Activated CD4-positive, alpha-beta memory T cell treated with anti-CD3 and anti-CD28 coated beads for 36 hours (primary cell): ENCODE measurements around the gene P3H2. TPM values are rescaled to one million over a fixed set of nuclear protein-coding genes. Genes with fewer than 3 reads are reported as not detected.

Source experiments
- CTCF ChIA-PET: fragments of 350-600 bp; sonication (Branson Sonifier 250); formaldehyde crosslinking; loops from one replicate; lab custom pipeline; 2021; ENCODE audit warnings: antibody characterized with exemption, inconsistent platforms; lab: Charles Lee
- POLR2A ChIA-PET: fragments of 350-600 bp; sonication (Branson Sonifier 250); formaldehyde crosslinking; loops from one replicate; lab custom pipeline; 2021; ENCODE audit warnings: antibody characterized with exemption; lab: Charles Lee
- DNase-seq: peaks from one replicate; pipeline ENCODE4 v3.0.0-alpha.2; 2020
- H3K27ac Mint-ChIP-seq: one replicate; pipeline ENCODE4 v1.8.0; 2021; ENCODE audit warnings: mixed read lengths
- H3K27me3 Mint-ChIP-seq: one replicate; pipeline ENCODE4 v1.8.0; 2021; ENCODE audit warnings: mixed read lengths
- H3K36me3 Mint-ChIP-seq: one replicate; pipeline ENCODE4 v1.8.0; 2021; ENCODE audit warnings: mixed read lengths
- H3K4me1 Mint-ChIP-seq: one replicate; pipeline ENCODE4 v1.8.0; 2021; ENCODE audit warnings: low read depth, mixed read lengths
- H3K4me3 Mint-ChIP-seq: one replicate; pipeline ENCODE4 v1.8.0; 2021; ENCODE audit warnings: mild to moderate bottlenecking, mixed read lengths
- H3K9me3 Mint-ChIP-seq: one replicate; pipeline ENCODE4 v1.8.0; 2021; ENCODE audit warnings: mixed read lengths
- intact Hi-C: fragments of 100-400 bp; cut with micrococcal nuclease; formaldehyde crosslinking; loops from one replicate; pipeline ENCODE4 v1.15.1; 2023
- total RNA-seq, 2 experiments: library from RNA; stranded (reverse); gene quantifications; one replicate each; pipeline ENCODE4 v1.2.3, GENCODE V29; 2021

The P3H2 gene
- total RNA-seq, 2 experiments from 2014 or later = not detected

GRCh38 chr3:190122198-190122771 lies 1.6 kb upstream of the P3H2 start:
- Mint-ChIP-seq H3K27ac (no peak overlapping the region), H3K27me3 (peaks cover 37% of the 10 kb centered on the region), H3K4me3 (no peak overlapping the region), H3K4me1 (peaks cover 6% of the 10 kb centered on the region), H3K36me3 (no peaks in the 10 kb centered on the region), H3K9me3 (no peaks in the 10 kb centered on the region)
- CTCF ChIA-PET = no interaction called here
- DNase-seq = no peak
- POLR2A ChIA-PET = no interaction called here
- intact Hi-C loops = no loop called here

- H3K9me3 Mint-ChIP-seq = no peaks in the 10 kb centered on the region
- no peaks in the 10 kb centered on the region for H3K36me3 Mint-ChIP-seq
- no peak overlapping the region for H3K27ac Mint-ChIP-seq
- intact Hi-C loops = no loop called here
- DNase-seq = no peak
- H3K4me1 Mint-ChIP-seq = peaks cover 6% of the 10 kb centered on the region
- peaks cover 41% of the 10 kb centered on the region for H3K27me3 Mint-ChIP-seq
- ChIA-PET POLR2A (no interaction called here), CTCF (no interaction called here)
- H3K4me3 Mint-ChIP-seq = no peak overlapping the region
These were observed 686 bp upstream of the P3H2 start for GRCh38 chr3:190121383-190121782.

- intact Hi-C loops = no loop called here
- POLR2A ChIA-PET = no interaction called here
- Mint-ChIP-seq H3K4me1 (peaks cover 6% of the 10 kb centered on the region), H3K4me3 (no peak overlapping the region), H3K27me3 (peaks cover 42% of the 10 kb centered on the region), H3K27ac (no peak overlapping the region), H3K9me3 (no peaks in the 10 kb centered on the region), H3K36me3 (no peaks in the 10 kb centered on the region)
- CTCF ChIA-PET = no interaction called here
- DNase-seq = no peak
These were observed 322 bp upstream of the P3H2 start for GRCh38 chr3:190121061-190121377.

- ChIA-PET POLR2A (no interaction called here), CTCF (no interaction called here)
- Mint-ChIP-seq H3K4me1 (peaks cover 6% of the 10 kb centered on the region), H3K27ac (no peak overlapping the region), H3K27me3 (peaks cover 45% of the 10 kb centered on the region), H3K36me3 (no peaks in the 10 kb centered on the region), H3K4me3 (no peak overlapping the region), H3K9me3 (no peaks in the 10 kb centered on the region)
- DNase-seq = no peak
- intact Hi-C loops = no loop called here
These were observed 1.0 kb downstream of the P3H2 start for GRCh38 chr3:190119461-190120268.

- intact Hi-C loops = no loop called here
- no peaks in the 10 kb centered on the region for H3K9me3 Mint-ChIP-seq
- peaks cover 47% of the 10 kb centered on the region for H3K27me3 Mint-ChIP-seq
- POLR2A ChIA-PET = no interaction called here
- no peaks in the 10 kb centered on the region for H3K36me3 Mint-ChIP-seq
- CTCF ChIA-PET = interaction anchor here (0.6 kb wide), 1 partner anchor 844 kb away, joined by 3 read pairs; no protein-coding TSS in a partner anchor
- no peak overlapping the region for H3K4me3 Mint-ChIP-seq
- H3K27ac Mint-ChIP-seq = no peak overlapping the region
- peaks cover 6% of the 10 kb centered on the region for H3K4me1 Mint-ChIP-seq
- DNase-seq = no peak
These were observed 2.3 kb downstream of the P3H2 start for GRCh38 chr3:190118438-190118837.

DNA sequence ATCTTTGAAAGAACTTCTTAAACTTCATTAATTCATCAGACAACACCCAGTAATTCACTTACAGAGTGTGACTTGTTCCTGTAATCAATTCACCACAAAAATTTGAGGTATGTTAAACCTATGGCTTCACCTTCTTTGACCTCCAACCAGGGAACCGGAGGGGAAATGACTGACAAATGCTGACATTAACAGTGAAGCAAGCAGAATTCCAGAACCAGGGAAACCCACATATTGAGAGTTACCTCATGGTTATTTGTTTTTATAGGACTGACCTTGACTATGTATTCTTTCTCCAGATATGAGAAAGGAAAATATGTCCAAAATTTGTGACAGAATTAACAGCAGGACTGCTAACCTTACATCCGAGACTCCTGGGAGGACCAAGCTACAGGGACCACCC lies 2.7 kb downstream of the P3H2 start:
- Mint-ChIP-seq H3K36me3 (no peaks in the 10 kb centered on the region), H3K4me1 (peaks cover 6% of the 10 kb centered on the region), H3K27ac (no peak overlapping the region), H3K9me3 (no peaks in the 10 kb centered on the region), H3K4me3 (no peak overlapping the region), H3K27me3 (peaks cover 46% of the 10 kb centered on the region)
- CTCF ChIA-PET = no interaction called here
- POLR2A ChIA-PET = no interaction called here
- intact Hi-C loops = no loop called here
- no peak for DNase-seq

GRCh38 chr3:190116551-190117067 lies 4.1 kb downstream of the P3H2 start:
- Mint-ChIP-seq H3K36me3 (no peaks in the 10 kb centered on the region), H3K4me3 (no peak overlapping the region), H3K9me3 (no peaks in the 10 kb centered on the region), H3K27me3 (peaks cover 49% of the 10 kb centered on the region), H3K27ac (no peak overlapping the region), H3K4me1 (peaks cover 6% of the 10 kb centered on the region)
- ChIA-PET POLR2A (no interaction called here), CTCF (no interaction called here)
- intact Hi-C loops = no loop called here
- no peak for DNase-seq

- ChIA-PET CTCF (no interaction called here), POLR2A (no interaction called here)
- no peaks in the 10 kb centered on the region for H3K9me3 Mint-ChIP-seq
- no peak overlapping the region for H3K27ac Mint-ChIP-seq
- no peaks in the 10 kb centered on the region for H3K4me1 Mint-ChIP-seq
- H3K36me3 Mint-ChIP-seq = no peaks in the 10 kb centered on the region
- intact Hi-C loops = no loop called here
- no peak for DNase-seq
- H3K27me3 Mint-ChIP-seq = peaks cover 21% of the 10 kb centered on the region
- no peak overlapping the region for H3K4me3 Mint-ChIP-seq
These were observed 9.9 kb downstream of the P3H2 start for GRCh38 chr3:190110826-190111225.

GRCh38 chr3:190109441-190109840 lies 11.3 kb downstream of the P3H2 start:
- ChIA-PET CTCF (no interaction called here), POLR2A (no interaction called here)
- H3K4me3 Mint-ChIP-seq = no peak overlapping the region
- no peaks in the 10 kb centered on the region for H3K36me3 Mint-ChIP-seq
- H3K4me1 Mint-ChIP-seq = no peaks in the 10 kb centered on the region
- H3K27ac Mint-ChIP-seq = no peak overlapping the region
- H3K27me3 Mint-ChIP-seq = peaks cover 20% of the 10 kb centered on the region
- DNase-seq = no peak
- intact Hi-C loops = no loop called here
- no peaks in the 10 kb centered on the region for H3K9me3 Mint-ChIP-seq

DNA sequence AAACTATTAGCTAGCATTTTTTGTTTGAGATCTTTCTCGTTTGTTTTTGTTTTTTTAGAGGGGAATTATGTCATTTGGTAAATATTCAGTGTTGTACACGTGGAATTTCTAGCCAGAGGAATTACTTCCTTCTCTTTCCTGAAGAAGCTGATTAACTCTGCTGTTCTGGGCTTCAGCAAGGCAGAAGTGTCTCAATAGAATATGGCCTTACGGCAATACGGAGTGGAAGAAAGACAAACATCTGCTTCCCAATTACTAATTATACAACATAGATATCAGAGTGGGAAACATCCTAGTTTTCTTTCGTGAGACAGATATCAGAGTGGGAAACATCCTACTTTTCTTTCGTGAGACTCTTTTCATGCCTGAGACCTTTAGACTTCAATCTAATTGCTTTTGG lies 11.9 kb downstream of the P3H2 start:
- Mint-ChIP-seq H3K4me1 (no peaks in the 10 kb centered on the region), H3K4me3 (no peak overlapping the region), H3K9me3 (no peaks in the 10 kb centered on the region), H3K36me3 (no peaks in the 10 kb centered on the region), H3K27ac (no peak overlapping the region), H3K27me3 (peaks cover 22% of the 10 kb centered on the region)
- CTCF ChIA-PET = no interaction called here
- POLR2A ChIA-PET = no interaction called here
- intact Hi-C loops = no loop called here
- DNase-seq = no peak

DNA sequence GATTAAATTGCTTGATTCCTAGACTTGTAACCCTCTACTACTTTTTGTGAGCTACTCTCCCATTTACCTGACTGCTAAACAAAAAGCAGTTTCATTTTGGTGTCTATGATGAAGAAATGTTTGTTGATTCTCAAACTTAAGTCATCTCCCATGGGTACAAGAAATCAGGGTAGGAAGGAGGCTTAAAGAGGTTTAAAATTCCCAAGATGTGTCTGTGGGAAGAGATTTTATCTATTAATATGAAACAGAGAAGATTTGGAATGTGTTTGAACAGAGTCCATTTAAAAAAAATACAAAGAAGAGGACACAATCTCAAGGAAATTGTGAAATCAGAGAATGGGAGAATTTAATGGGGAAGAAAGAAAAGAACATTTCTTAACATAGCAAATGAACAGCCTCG lies 14.8 kb downstream of the P3H2 start:
- ChIA-PET CTCF (no interaction called here), POLR2A (no interaction called here)
- Mint-ChIP-seq H3K27me3 (peaks cover 8% of the 10 kb centered on the region), H3K4me3 (no peak overlapping the region), H3K36me3 (no peaks in the 10 kb centered on the region), H3K9me3 (no peaks in the 10 kb centered on the region), H3K4me1 (no peaks in the 10 kb centered on the region), H3K27ac (no peak overlapping the region)
- intact Hi-C loops = no loop called here
- no peak for DNase-seq

GRCh38 chr3:190101320-190102011 lies 19.2 kb downstream of the P3H2 start:
- CTCF ChIA-PET = no interaction called here
- Mint-ChIP-seq H3K4me3 (no peak overlapping the region), H3K27ac (no peak overlapping the region), H3K27me3 (peaks cover 6% of the 10 kb centered on the region), H3K4me1 (no peaks in the 10 kb centered on the region), H3K36me3 (no peaks in the 10 kb centered on the region), H3K9me3 (no peaks in the 10 kb centered on the region)
- POLR2A ChIA-PET = no interaction called here
- DNase-seq = no peak
- intact Hi-C loops = loop anchor here (5.0 kb wide), 1 partner anchor 139 kb away; no protein-coding TSS in a partner anchor
